HEK293 (cell line): ENCODE measurements around the gene PDE9A.

Experiments used
- CTCF ChIA-PET: fragments of 350-600 bp; formaldehyde crosslinking; extraction: SDS; loops from one replicate; lab custom pipeline; 2021; ENCODE audit warnings: antibody characterized with exemption; lab: Yijun Ruan, JAX
- POLR2A ChIA-PET: fragments of 300-600 bp; formaldehyde crosslinking; extraction: SDS; loops from one replicate; lab custom pipeline; 2020; ENCODE audit warnings: antibody characterized with exemption, inconsistent platforms; lab: Yijun Ruan, JAX
- H3K27ac ChIP-seq: fragments of 200-500 bp; sonication (Bioruptor generic); 2 replicates; pipeline ENCODE4 v1.5.1; 2014; ENCODE audit warnings: low read depth, low read length, control low read depth, inconsistent platforms; ENCODE audit errors: extremely low read depth
- H3K36me3 ChIP-seq, 2 experiments: fragments of 200-500 bp in 1 of 2; sonication (Bioruptor generic) in 1 of 2; 1 replicate in 1 of 2; 2 replicates in 1 of 2; pipeline ENCODE4 v1.5.1; 2014 to 2017; ENCODE audit warnings: inconsistent platforms in 2 of 2, low read length in 2 of 2; ENCODE audit not compliant: control insufficient read depth in 2 of 2, insufficient read depth in 1 of 2
- H3K4me1 ChIP-seq: fragments of 200-500 bp; sonication (Bioruptor generic); 2 replicates; pipeline ENCODE4 v1.5.1; 2014; ENCODE audit warnings: mild to moderate bottlenecking, low read length, inconsistent platforms; ENCODE audit not compliant: control insufficient read depth, insufficient read depth
- H3K4me3 ChIP-seq: 2 replicates; pipeline ENCODE4 v1.5.1; 2011; ENCODE audit warnings: low read depth, mild to moderate bottlenecking, control low read depth, low read length, moderate library complexity
- H3K9me3 ChIP-seq: fragments of 200-500 bp; sonication (Bioruptor generic); 2 replicates; pipeline ENCODE4 v1.5.1; 2014; ENCODE audit warnings: low read depth, low read length, inconsistent platforms; ENCODE audit not compliant: control insufficient read depth, insufficient read depth
- EGR2 ChIP-seq: fragments of 450-650 bp; formaldehyde crosslinking; IDR thresholded peaks from 2 replicates; pipeline ENCODE4 v1.5.1; 2016; ENCODE audit warnings: low read depth, missing biosample characterization, missing genetic modification characterization
- PRDM2 ChIP-seq: fragments of 450-650 bp; formaldehyde crosslinking; IDR thresholded peaks from 2 replicates; pipeline ENCODE4 v1.5.1; 2016; ENCODE audit warnings: missing biosample characterization, missing genetic modification characterization, borderline replicate concordance
- SCRT1 ChIP-seq: fragments of 450-650 bp; formaldehyde crosslinking; IDR thresholded peaks from 2 replicates; pipeline ENCODE4 v1.5.1; 2016; ENCODE audit warnings: missing biosample characterization, missing genetic modification characterization, borderline replicate concordance
- WT1 ChIP-seq: fragments of 450-650 bp; formaldehyde crosslinking; IDR thresholded peaks from 2 replicates; pipeline ENCODE4 v1.5.1; 2016; ENCODE audit warnings: missing biosample characterization, missing genetic modification characterization
- ZFHX2 ChIP-seq: fragments of 450-650 bp; formaldehyde crosslinking; conservative IDR thresholded peaks from 2 replicates; pipeline ENCODE4 v1.5.1; 2016; ENCODE audit warnings: missing biosample characterization, missing genetic modification characterization
- ZFP3 ChIP-seq: fragments of 450-650 bp; formaldehyde crosslinking; IDR thresholded peaks from 2 replicates; pipeline ENCODE4 v1.5.1; 2016; ENCODE audit warnings: low read depth, missing biosample characterization, missing genetic modification characterization
- ZNF10 ChIP-seq: fragments of 450-650 bp; formaldehyde crosslinking; IDR thresholded peaks from 2 replicates; pipeline ENCODE4 v1.5.1; 2017; ENCODE audit warnings: missing biosample characterization, missing genetic modification characterization
- ZNF138 ChIP-seq: fragments of 450-650 bp; formaldehyde crosslinking; IDR thresholded peaks from 2 replicates; pipeline ENCODE4 v1.5.1; 2016; ENCODE audit warnings: missing biosample characterization, missing genetic modification characterization, borderline replicate concordance
- ZNF148 ChIP-seq: fragments of 450-650 bp; formaldehyde crosslinking; IDR thresholded peaks from 2 replicates; pipeline ENCODE4 v1.5.0; 2017; ENCODE audit warnings: missing biosample characterization, missing genetic modification characterization, borderline replicate concordance
- ZNF2 ChIP-seq: fragments of 450-650 bp; formaldehyde crosslinking; IDR thresholded peaks from 2 replicates; pipeline ENCODE4 v1.5.1; 2016; ENCODE audit warnings: missing biosample characterization, missing genetic modification characterization
- ZNF223 ChIP-seq: fragments of 450-650 bp; formaldehyde crosslinking; IDR thresholded peaks from 2 replicates; pipeline ENCODE4 v1.5.1; 2016; ENCODE audit warnings: missing biosample characterization, missing genetic modification characterization
- ZNF23 ChIP-seq: fragments of 450-650 bp; formaldehyde crosslinking; IDR thresholded peaks from 2 replicates; pipeline ENCODE4 v1.5.1; 2016; ENCODE audit warnings: missing biosample characterization, missing genetic modification characterization, borderline replicate concordance
- ZNF248 ChIP-seq: fragments of 450-650 bp; formaldehyde crosslinking; IDR thresholded peaks from 2 replicates; pipeline ENCODE4 v1.5.1; 2017; ENCODE audit warnings: missing biosample characterization, missing genetic modification characterization
- ZNF302 ChIP-seq: fragments of 450-650 bp; formaldehyde crosslinking; IDR thresholded peaks from 2 replicates; pipeline ENCODE4 v1.5.1; 2016; ENCODE audit warnings: missing biosample characterization, missing genetic modification characterization, low read depth
- ZNF433 ChIP-seq: fragments of 450-650 bp; formaldehyde crosslinking; IDR thresholded peaks from 2 replicates; pipeline ENCODE4 v1.5.1; 2016; ENCODE audit warnings: missing biosample characterization, missing genetic modification characterization, low read depth
- ZNF530 ChIP-seq: fragments of 450-650 bp; formaldehyde crosslinking; IDR thresholded peaks from 2 replicates; pipeline ENCODE4 v1.5.1; 2016; ENCODE audit warnings: low read depth, missing biosample characterization, missing genetic modification characterization
- ZNF548 ChIP-seq: fragments of 450-650 bp; formaldehyde crosslinking; IDR thresholded peaks from 2 replicates; pipeline ENCODE4 v1.5.1; 2016; ENCODE audit warnings: missing biosample characterization, missing genetic modification characterization
- ZNF585B ChIP-seq: fragments of 450-650 bp; formaldehyde crosslinking; IDR thresholded peaks from 2 replicates; pipeline ENCODE4 v1.5.1; 2016; ENCODE audit warnings: missing biosample characterization, missing genetic modification characterization
- ZNF624 ChIP-seq: fragments of 450-650 bp; formaldehyde crosslinking; IDR thresholded peaks from 2 replicates; pipeline ENCODE4 v1.5.1; 2017; ENCODE audit warnings: missing biosample characterization, missing genetic modification characterization
- ZNF626 ChIP-seq: fragments of 450-650 bp; sonication (Bioruptor Pico); formaldehyde crosslinking; IDR thresholded peaks from 2 replicates; pipeline ENCODE4 v1.5.1; 2018; ENCODE audit warnings: missing biosample characterization, missing genetic modification characterization, inconsistent platforms
- ZNF660 ChIP-seq: fragments of 450-650 bp; IDR thresholded peaks from 2 replicates; pipeline ENCODE4 v1.5.1; 2018; ENCODE audit warnings: missing biosample characterization, mild to moderate bottlenecking, missing genetic modification characterization
- ZSCAN30 ChIP-seq: fragments of 450-650 bp; IDR thresholded peaks from 2 replicates; pipeline ENCODE4 v1.5.1; 2018; ENCODE audit warnings: missing biosample characterization, mild to moderate bottlenecking, missing genetic modification characterization, moderate library complexity
- TF ChIP-seq, protein P1 (sequence below): fragments of 450-650 bp; formaldehyde crosslinking; IDR thresholded peaks from 2 replicates; pipeline ENCODE4 v1.5.1; 2016; ENCODE audit warnings: missing biosample characterization, missing genetic modification characterization

Gene PDE9A

DNA sequence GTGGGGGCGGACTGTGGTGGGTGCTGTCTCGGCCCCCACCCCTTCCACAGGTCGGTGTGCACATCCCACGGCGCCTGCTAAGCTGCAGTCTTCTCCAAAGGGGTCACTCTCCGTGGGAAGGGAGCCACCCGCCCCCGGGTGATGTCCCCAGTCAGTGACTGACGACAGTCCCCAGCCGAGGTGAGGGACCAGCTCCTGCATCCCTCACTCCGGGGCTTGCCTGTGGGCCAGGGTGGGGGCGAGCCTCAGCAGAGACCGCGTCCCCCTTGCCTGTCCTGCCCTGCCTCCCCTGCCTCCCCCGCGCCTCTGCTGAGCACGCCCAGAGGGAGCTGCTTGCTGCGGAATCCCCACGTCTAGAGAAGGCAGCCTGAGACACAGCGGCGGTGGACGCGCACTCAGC, 35.9 kb upstream of the PDE9A start:
- CTCF ChIA-PET = interaction anchor here (0.6 to 0.7 kb wide), 3 partner anchors 22 to 144 kb away, joined by 3 to 4 read pairs (median 3); no protein-coding TSS in a partner anchor

DNA sequence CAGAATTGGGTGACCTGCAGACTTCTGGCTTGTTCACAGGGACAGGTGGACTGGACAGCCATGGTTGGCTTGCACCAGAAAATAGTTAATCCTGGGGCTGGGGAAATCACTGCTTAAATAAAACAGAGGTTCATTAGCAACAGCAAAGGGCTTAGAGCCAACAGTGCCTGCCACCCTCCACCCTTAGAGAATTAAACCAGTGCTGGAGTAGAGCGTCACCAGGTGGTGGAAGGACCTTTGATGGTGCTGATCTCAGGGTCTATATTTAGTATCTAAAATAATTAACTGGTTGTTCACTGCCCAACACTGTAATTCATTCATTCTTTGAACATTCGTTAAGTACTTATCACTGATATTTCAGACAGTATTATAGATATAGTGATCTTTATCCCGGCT, 34.7 kb upstream of the PDE9A start:
- no peak for TF ChIP-seq ZFP3 (tag by site-specific recombination)
- TF ChIP-seq ZNF223 (tag by site-specific recombination) = no peak
- no peak for TF ChIP-seq ZNF530 (tag by site-specific recombination)
- no peak for TF ChIP-seq ZNF23 (tag by site-specific recombination)
- TF ChIP-seq ZNF302 (tag by site-specific recombination) = no peak
- no peak for TF ChIP-seq ZNF548 (tag by site-specific recombination)
- TF ChIP-seq ZNF2 = no peak
- TF ChIP-seq EGR2 (tag by site-specific recombination) = no peak
- TF ChIP-seq ZNF585B = no peak
- no peak for TF ChIP-seq ZNF148 (tag by site-specific recombination)
- no peak for TF ChIP-seq ZNF624 (tag by site-specific recombination)
- no peak for TF ChIP-seq PRDM2 (tag by site-specific recombination)
- no peak for TF ChIP-seq ZNF10 (tag by site-specific recombination)
- Histone ChIP-seq H3K4me1 (no peaks in the 10 kb centered on the region), H3K9me3 (no peaks in the 10 kb centered on the region), H3K36me3 (no peaks in the 10 kb centered on the region), H3K4me3 (no peak overlapping the region), H3K27ac (no peak overlapping the region)
- POLR2A ChIA-PET = no interaction called here
- CTCF ChIA-PET = no interaction called here

More for the DNA sequence above, 35.9 kb upstream of the PDE9A start:
- POLR2A ChIA-PET = no interaction called here
- Histone ChIP-seq H3K27ac (no peak overlapping the region), H3K9me3 (no peaks in the 10 kb centered on the region), H3K36me3 (no peaks in the 10 kb centered on the region)
- TF ChIP-seq ZNF248 (tag by site-specific recombination) = no peak
- TF ChIP-seq ZFHX2 (tag by site-specific recombination) = peak; percentile 95
- no peak for TF ChIP-seq WT1
- TF ChIP-seq ZSCAN30 (tag by site-specific recombination) = no peak
- TF ChIP-seq ZNF548 (tag by site-specific recombination) = no peak
- TF ChIP-seq, protein P1, sequence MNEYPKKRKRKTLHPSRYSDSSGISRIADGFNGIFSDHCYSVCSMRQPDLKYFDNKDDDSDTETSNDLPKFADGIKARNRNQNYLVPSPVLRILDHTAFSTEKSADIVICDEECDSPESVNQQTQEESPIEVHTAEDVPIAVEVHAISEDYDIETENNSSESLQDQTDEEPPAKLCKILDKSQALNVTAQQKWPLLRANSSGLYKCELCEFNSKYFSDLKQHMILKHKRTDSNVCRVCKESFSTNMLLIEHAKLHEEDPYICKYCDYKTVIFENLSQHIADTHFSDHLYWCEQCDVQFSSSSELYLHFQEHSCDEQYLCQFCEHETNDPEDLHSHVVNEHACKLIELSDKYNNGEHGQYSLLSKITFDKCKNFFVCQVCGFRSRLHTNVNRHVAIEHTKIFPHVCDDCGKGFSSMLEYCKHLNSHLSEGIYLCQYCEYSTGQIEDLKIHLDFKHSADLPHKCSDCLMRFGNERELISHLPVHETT (tag by site-specific recombination) = no peak
- TF ChIP-seq ZNF660 (tag by site-specific recombination) = no peak
- no peak for TF ChIP-seq ZNF138 (tag by site-specific recombination)
- TF ChIP-seq ZNF433 (tag by site-specific recombination) = no peak
- TF ChIP-seq SCRT1 (tag by site-specific recombination) = no peak
- no peak for TF ChIP-seq ZNF626
- peak; percentile 97 for TF ChIP-seq EGR2 (tag by site-specific recombination)
- TF ChIP-seq, all 188 proteins: peak for 2
- Histone ChIP-seq H3K4me3 (no peak overlapping the region), H3K4me1 (no peaks in the 10 kb centered on the region)
